ENCODE results near the gene GRID2IP.
"Not testable (repeated sequence)": the region's sequence is repeated elsewhere in the genome, so short reads cannot be mapped to it uniquely, and the experiment has no call there.

GRID2IP gene

GRCh38 chr7:6453734-6454133 lies 97.5 kb downstream of the GRID2IP start:
- DNase-seq (ENCODE audit: low spot score) (peak; percentile 96), FAIRE-seq (peak; percentile 71)

GRCh38 chr7:6451224-6451705 lies 100.0 kb downstream of the GRID2IP start:
- no peak for FAIRE-seq
- no peak for DNase-seq (ENCODE audit: low spot score)

- not testable (repeated sequence) for FAIRE-seq; DNase-seq (ENCODE audit: low spot score)
These were observed 100.7 kb downstream of the GRID2IP start for GRCh38 chr7:6450591-6450990.

- peak; percentile 55 for DNase-seq (ENCODE audit: low spot score)
- FAIRE-seq, result not testable (repeated sequence)
These were observed 101.4 kb downstream of the GRID2IP start for GRCh38 chr7:6449884-6450283.

GRCh38 chr7:6448943-6449543 lies 102.2 kb downstream of the GRID2IP start:
- FAIRE-seq (no peak), DNase-seq (ENCODE audit: low spot score) (no peak)

GRCh38 chr7:6447581-6448199 lies 103.6 kb downstream of the GRID2IP start, which contains the start of gene DAGLB:
TSS of gene DAGLB (minus strand) at chr7:6447954. CDS start at chr7:6447842, 112 bp downstream.
- peak; percentile 32 for FAIRE-seq
- peak; percentile 88 for DNase-seq (ENCODE audit: low spot score)

Data from RCC 7860 (cell line).